Measurements from ENCODE around the gene TLCD3A. TPM values are rescaled to one million over a fixed set of nuclear protein-coding genes. Genes with fewer than 3 reads are reported as not detected.
A peak's percentile ranks its signal among the peaks of the same experiment; 100 is the strongest.
"Not testable (repeated sequence)": the region's sequence is repeated elsewhere in the genome, so short reads cannot be mapped to it uniquely, and the experiment has no call there.

TLCD3A gene
- 9.5 TPM for total RNA-seq

- DNase-seq, result peak; percentile 20
Observed at GRCh38 chr17:732067-732901, at the start of gene TLCD3A. Gene TLCD3A (plus strand): TSS chr17:732596. CDS start chr17:732648, 52 bp downstream.

DNA sequence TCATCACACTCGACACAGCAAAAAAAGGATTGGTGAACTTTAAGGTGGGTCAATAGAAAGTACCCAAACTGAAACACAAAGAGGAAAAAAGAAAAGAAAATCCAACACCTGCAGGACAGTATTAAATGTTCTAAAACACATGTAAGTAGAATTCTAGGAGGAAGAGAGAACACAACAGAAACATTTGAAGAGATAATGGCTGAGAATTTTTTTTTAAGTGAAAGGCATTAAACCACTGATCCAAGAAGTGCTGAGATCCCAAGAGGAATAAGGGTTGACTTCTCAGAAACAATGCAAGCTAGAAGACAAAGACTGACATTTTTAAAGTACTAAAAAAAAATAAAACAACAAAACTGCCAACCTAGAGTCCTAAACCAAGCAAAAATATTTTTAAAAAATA, 49.4 kb upstream of the TLCD3A start:
- no peak for DNase-seq

DNA sequence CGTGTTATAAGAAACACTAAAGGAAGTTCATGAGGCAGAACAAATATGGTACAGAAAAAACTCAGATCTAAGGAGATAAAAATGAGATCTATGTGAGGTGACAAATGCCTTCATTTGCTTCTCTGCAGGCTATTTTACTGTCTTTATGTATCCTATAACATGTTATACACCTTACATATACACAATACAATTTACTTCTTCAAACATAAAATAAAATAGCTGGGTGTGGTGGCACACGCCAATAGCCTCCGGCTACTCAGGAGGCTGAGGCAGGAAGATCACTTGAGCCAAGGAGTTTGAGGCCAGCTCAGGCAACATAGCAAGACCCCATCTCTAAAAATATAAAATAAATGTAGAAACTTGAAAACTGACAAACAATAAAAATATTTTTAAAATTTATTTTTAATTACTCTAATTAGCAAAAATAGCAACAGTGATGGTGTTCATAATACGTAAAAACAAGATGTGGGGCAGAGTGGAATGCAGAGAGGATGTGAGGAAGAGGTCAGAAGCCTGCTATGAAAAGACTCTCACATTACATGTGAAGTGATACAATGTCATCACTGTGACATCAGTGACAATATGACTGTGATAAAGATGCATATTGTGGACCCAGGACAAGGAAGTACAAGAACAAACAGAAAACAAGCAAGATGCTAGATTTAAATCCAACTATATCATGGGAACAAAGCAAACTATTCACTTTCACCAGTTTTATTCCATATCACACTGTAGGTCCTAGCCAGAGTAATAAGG, 48.7 kb upstream of the TLCD3A start:
- DNase-seq, result no peak

- no peak for DNase-seq
Observed at GRCh38 chr17:685006-685405, 47.4 kb upstream of the TLCD3A start.

DNA sequence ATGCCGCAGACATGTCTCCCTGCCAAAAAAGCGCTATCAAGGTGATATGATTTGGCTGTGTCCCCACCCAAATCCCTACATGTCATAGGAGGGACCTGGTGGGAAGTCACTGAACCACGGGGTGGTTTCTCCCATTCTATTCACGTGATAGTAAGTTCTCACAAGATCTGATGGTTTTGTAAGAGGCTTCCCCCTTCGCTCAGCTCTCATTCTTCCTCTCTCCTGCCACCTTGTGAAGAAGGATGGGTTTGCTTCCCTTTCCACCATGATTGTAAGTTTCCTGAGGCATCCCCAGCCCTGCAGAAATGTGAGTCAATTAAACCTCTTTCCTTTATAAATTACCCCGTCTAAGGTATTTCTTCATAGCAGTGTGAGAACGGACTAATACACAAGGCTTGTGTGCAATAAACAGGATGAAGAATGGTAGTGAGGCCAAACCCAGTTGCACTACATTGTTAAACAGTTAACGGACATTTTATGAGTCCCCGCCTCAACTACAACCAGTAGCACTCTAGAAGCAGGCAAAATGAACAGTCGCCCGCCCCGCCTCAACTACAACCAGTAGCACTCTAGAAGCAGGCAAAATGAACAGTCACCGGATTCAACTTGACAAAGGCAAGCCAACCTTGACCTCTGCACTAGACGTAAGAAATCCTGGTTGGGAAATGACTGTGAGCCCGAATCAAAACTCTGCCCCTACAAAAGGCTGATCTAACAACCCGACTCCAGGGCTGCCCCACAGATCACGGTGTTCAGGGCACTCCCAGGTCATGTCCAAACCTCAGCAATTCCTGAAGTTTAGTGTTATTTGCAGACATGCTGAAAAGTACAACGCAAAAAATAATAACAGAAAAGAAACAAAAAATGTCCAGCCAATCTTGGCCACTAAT, 44.1 kb upstream of the TLCD3A start:
- DNase-seq, result no peak

- no peak for DNase-seq
Observed at GRCh38 chr17:689556-690275, 42.7 kb upstream of the TLCD3A start.

DNA sequence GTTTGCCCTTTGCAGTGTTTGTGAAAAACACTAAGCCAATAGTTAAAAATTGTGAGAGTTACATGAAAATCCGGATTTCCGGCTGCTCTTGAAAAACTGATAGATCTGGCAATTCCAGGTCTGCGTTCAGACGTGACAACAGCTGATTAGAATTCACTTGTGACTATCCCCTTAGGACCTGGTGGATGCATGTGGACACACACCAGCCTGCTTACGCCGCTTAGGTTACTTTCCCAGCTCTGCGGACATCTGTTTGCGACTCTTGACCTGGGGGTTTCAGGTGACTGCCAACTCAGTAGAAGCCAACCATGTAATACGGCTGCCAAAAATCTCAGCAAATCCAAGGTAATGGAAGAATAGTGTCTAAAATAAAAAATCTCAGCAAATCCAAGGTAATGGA, 42.0 kb upstream of the TLCD3A start:
- no peak for DNase-seq

DNA sequence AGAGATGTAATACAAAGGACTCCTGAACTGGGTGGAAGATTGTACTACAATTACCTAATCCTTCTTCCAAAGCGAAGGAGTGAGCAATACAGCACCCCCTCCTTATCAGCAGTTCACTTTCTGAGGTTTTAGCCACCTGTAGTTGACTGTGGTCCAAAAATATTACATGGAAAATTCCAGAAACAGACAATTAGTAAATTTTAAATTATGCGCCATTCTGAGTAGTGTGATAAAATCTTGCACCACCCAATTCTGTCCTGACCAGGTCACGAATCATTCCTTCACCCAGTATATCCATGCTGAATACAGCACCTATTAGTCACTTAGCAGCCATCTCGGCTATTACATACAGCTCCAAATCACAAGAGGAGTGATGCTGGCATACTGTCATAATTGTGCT, 41.0 kb upstream of the TLCD3A start:
- DNase-seq, result no peak

DNA sequence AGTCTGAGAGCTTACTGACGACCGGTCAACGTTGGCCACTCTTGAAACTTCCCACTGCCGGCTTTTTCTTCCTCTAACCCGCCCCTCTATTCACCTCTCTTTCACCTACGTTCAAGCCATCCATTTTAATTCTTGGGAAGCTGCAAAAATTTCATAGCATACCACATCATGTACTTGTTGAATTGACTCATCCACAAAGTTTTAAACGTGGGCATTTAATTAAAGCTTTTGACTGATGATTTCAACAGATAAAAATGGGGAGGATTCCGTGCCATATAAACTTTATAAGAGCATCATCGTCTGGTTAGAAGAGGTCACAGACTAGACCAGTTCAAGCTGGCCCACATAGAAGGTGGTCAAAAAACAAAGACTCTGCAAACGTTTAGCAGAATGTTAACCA, 40.3 kb upstream of the TLCD3A start:
- no peak for DNase-seq

DNA sequence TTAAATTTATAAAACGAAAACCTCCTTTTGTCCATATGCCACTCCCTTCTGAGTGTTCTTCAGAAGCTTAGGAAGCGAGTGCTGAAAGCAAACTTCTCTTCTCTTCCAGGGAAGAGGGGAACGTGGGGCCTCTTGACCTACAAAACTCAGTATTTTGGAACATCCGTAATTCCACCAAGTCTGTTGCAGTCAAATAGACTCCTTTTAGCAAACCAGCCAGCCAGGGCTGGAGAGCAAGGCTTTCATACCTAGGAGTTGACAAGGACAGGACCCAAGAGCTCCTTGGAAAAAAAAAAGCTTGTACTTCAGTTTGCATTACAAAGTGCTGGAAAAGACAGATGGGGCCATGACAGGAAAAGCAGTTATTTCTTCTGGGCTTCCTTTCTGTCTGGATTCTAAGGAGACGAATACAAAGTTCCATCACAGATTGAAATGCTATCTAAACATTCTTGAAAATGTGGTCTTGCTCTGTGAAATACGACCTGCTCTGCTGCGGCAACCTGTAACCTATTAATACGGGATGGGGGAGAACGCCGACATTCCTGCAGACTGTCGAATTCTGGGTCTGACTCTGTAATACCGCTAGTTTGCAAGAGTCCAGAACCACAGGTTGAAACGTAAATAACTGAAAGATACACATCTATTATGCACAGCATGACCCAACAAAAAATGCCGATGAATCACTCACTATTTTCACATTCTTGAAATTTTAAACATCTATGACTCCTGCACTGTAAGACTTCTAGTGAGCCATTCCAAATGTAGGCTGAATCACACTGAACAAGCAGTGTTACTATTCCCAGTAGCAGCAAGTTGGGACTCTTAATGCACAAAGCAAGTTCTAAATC, 38.4 kb upstream of the TLCD3A start:
- no peak for DNase-seq

DNA sequence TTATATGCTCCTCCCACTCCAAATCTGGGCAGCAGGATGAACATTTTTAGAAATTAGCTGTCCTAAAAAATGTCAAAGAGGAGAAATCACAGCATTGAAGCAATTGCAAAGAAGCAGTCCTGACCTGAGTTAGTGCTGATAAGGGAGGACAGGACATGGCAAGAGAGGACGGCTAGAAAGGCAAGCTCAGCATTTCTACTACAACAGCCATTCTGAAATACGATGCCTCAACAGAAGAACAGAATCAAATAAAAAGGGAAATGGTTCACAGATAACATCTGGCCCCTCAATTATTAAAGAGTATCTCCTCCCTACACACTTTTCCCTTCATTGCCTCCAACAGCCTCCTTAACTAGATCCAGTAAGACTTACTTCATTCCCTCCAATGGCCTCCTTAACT, 36.0 kb upstream of the TLCD3A start:
- no peak for DNase-seq

DNA sequence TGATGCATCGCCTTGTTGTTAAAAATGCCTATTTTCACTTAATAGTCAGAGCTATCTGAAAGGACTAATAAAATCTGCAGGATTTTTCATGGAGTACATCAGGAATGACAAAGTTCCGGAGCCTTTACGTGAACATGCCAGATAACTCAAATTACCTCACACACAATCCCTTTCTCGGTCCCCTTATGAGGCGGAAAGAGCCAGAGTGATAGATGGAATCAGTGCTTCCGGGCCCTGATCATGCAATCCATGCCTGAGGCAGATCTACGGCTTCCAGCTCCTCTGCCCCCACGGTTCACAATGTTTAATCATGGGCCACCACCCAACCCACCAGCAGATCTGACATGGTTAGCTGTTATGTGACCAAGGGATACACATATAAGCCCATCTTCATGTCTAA, 34.7 kb upstream of the TLCD3A start:
- no peak for DNase-seq

GRCh38 chr17:698096-698495, 34.3 kb upstream of the TLCD3A start:
- DNase-seq, result not testable (repeated sequence)

DNA sequence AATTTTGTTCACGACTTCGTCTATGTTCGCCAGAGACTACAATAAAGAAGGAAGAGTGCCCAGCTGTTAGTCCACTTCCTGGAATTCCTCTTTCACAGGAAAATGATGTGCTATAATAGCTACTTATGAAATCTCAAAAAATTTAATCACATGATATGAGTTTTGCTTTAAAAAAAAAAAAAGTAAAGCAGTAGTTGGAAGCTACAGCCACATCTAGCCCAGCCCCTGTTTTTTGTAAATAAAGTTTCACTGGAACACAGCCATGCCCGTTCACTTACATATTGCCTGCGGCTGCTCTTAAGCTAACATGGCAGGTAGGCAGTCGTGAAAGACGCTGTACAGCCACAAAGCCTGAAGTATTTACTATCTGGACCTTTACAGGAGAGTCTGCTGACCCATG, 33.1 kb upstream of the TLCD3A start:
- no peak for DNase-seq

DNA sequence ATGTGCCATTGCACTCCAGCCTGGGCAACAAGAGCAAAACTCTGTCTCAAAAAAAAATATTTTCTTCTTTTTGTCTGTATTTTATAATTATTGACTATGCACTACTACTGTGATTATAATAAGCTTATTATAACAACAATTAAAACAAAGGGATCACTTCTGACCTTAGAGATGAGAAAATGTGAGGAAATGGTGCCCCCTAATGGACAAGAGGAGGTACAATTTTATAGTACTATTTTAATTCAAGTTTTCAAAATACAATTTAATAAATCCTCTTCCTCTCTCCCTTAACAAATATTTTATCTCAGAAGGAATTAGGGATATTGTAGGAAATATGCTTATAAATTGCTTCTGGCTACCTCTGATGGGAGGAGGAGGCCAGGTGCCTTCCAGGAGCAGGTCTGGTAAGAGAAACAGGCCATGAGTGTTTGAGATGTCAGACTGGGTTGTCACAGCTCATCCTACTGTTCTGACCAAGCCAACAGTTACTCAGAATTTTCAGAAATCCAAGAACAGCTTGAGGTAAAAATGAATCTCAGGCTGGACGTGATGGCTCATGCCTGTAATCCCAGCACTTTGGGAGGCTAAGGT, 31.8 kb upstream of the TLCD3A start:
- no peak for DNase-seq

DNA sequence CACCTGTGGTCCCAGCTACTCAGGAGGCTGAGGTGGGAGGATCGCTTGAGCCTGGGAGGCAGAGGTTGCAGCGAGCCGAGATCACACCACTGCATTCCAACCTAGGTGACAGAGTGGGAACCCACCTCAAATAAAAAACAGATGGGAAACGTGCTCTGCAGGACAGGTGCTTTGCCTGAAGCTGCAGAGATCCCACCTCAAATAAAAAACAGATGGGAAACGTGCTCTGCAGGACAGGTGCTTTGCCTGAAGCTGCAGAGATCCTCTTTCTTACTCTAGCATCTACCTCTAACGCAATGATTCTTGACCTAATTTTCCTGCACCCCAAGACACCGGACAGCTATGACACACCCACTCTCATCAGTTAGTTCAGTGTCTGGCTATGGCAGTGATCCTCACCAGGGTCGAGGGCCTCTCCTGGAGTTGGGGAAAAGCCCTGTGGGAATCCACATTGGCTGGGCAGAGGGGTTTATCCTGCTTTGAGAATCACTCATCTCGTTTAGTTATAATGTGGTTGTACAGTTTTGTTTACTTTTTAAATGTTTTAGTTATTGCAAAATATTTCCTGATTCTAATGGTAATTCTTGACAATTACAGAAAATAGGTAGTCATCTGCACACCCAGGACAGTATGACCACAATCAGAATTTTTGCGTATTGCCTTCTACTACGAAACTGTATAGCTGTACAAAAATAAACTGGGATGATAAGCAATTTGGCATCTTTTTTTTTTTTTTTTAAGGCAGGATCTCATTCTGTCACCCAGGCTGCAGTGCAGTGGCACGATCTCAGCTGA, 29.1 kb upstream of the TLCD3A start:
- DNase-seq, result no peak

DNA sequence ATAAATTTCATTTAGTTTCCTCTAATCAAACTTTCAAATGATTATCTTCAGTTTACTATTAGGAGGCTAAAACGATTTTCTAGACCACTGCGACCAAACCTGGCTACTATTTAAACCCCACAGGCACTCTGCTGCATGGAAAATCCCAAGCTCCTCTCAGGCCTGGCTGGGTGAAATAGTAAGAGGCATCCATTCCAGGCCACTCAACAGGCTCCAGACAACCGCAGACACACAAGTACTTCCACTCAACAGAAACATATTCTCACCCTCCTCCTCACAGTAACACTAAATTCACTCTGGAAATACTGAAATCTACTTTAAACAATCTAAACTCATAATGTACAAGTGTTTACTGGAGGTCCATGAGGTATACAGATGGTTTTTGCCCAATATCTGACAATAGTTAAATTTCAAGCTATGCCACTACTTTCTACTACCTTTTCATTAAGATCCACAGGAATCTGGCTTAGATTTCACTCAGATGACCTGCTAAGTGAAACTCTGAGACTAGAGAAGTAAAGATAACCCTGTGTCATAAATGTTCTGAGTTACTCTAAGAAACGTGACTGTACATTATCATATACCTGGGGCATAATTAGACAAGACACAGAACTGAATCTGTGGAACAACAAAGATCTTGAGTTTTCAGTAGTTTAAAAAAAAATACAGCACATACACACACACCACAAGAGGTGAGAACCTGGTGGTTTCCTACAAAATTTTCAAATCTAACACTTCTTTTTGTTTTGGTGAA, 28.1 kb upstream of the TLCD3A start:
- DNase-seq, result no peak

GRCh38 chr17:705011-705410, 27.4 kb upstream of the TLCD3A start:
- no peak for DNase-seq

- no peak for DNase-seq
Observed at GRCh38 chr17:705863-706262, 26.5 kb upstream of the TLCD3A start.
